Loucy (cell line): ENCODE measurements around the gene USH1C.

ENCODE experiments used
- H2AFZ ChIP-seq: fragments of 200-600 bp; sonication (generic); 2 replicates; pipeline ENCODE4 v1.6.0; 2016; ENCODE audit warnings: antibody characterized with exemption, mild to moderate bottlenecking, low read length, moderate library complexity
- H3F3A ChIP-seq: fragments of 200-600 bp; 2 replicates; pipeline ENCODE4 v1.6.0; 2016; ENCODE audit warnings: antibody characterized with exemption, low read depth, mild to moderate bottlenecking
- H3K27me3 ChIP-seq: fragments of 200-600 bp; sonication (generic); 2 replicates; pipeline ENCODE4 v1.6.1; 2014; ENCODE audit warnings: low read length, mild to moderate bottlenecking; ENCODE audit not compliant: insufficient read depth, poor library complexity, severe bottlenecking
- H3K36me3 ChIP-seq: fragments of 200-600 bp; sonication (generic); 2 replicates; pipeline ENCODE4 v1.6.1; 2016; ENCODE audit warnings: low read length; ENCODE audit not compliant: insufficient read depth
- H3K4me1 ChIP-seq: fragments of 200-600 bp; sonication (generic); 2 replicates; pipeline ENCODE4 v1.5.1; 2014; ENCODE audit warnings: low read length, mild to moderate bottlenecking; ENCODE audit not compliant: insufficient read depth, poor library complexity, severe bottlenecking
- H3K4me2 ChIP-seq: fragments of 200-600 bp; sonication (generic); 2 replicates; pipeline ENCODE4 v1.6.0; 2014; ENCODE audit warnings: antibody characterized with exemption, low read length, low read depth, mild to moderate bottlenecking; ENCODE audit not compliant: poor library complexity, severe bottlenecking
- H3K4me3 ChIP-seq: fragments of 200-600 bp; sonication (generic); 2 replicates; pipeline ENCODE4 v1.5.1; 2014; ENCODE audit warnings: low read length, mild to moderate bottlenecking, mixed read lengths; ENCODE audit not compliant: poor library complexity, severe bottlenecking
- H3K79me2 ChIP-seq: fragments of 200-600 bp; sonication (generic); 2 replicates; pipeline ENCODE4 v1.6.1; 2014; ENCODE audit warnings: low read length; ENCODE audit not compliant: insufficient read depth
- H3K9ac ChIP-seq: fragments of 200-600 bp; sonication (generic); 2 replicates; pipeline ENCODE4 v1.6.0; 2014; ENCODE audit warnings: mild to moderate bottlenecking, low read depth, low read length, moderate library complexity; ENCODE audit not compliant: poor library complexity, severe bottlenecking
- H3K9me2 ChIP-seq: fragments of 200-600 bp; sonication (generic); replicated peaks from 2 replicates; pipeline ENCODE4 v1.6.1; 2016; ENCODE audit warnings: low read depth, low read length, mixed read lengths
- H3K9me3 ChIP-seq: fragments of 200-600 bp; sonication (generic); 2 replicates; pipeline ENCODE4 v1.6.1; 2014; ENCODE audit warnings: mild to moderate bottlenecking, antibody characterized with exemption, low read length, low read depth; ENCODE audit not compliant: insufficient read depth
- H4K20me1 ChIP-seq: fragments of 200-600 bp; sonication (generic); 2 replicates; pipeline ENCODE4 v1.6.0; 2014; ENCODE audit warnings: antibody characterized with exemption, low read length, mild to moderate bottlenecking; ENCODE audit not compliant: insufficient read depth, poor library complexity, severe bottlenecking
- CTCF ChIP-seq: fragments of 200-600 bp; sonication (generic); conservative IDR thresholded peaks from 2 replicates; pipeline ENCODE4 v1.5.1; 2014; ENCODE audit warnings: mild to moderate bottlenecking, antibody characterized with exemption, low read length
- EZH2phosphoT487 ChIP-seq: fragments of 200-600 bp; IDR thresholded peaks from 2 replicates; pipeline ENCODE4 v1.6.1; 2018; ENCODE audit warnings: antibody characterized with exemption, mild to moderate bottlenecking, moderate library complexity, borderline replicate concordance

Gene USH1C

GRCh38 chr11:17459236-17459896 lies 84.8 kb downstream of the USH1C start:
- Histone ChIP-seq H3K9me2 (no peaks in the 10 kb centered on the region), H2AFZ (no peak overlapping the region), H3K79me2 (no peaks in the 10 kb centered on the region), H3F3A (no peaks in the 10 kb centered on the region), H3K27me3 (no peaks in the 10 kb centered on the region), H4K20me1 (no peaks in the 10 kb centered on the region), H3K9me3 (no peaks in the 10 kb centered on the region), H3K4me1 (no peaks in the 10 kb centered on the region), H3K4me2 (no peak overlapping the region), H3K9ac (no peak overlapping the region), H3K36me3 (no peaks in the 10 kb centered on the region), H3K4me3 (no peak overlapping the region)
- no peak for TF ChIP-seq CTCF
- no peak for TF ChIP-seq EZH2phosphoT487

GRCh38 chr11:17458268-17458667 lies 85.9 kb downstream of the USH1C start:
- H3K4me1 ChIP-seq: no peaks in the 10 kb centered on the region
- H3K27me3 ChIP-seq: no peaks in the 10 kb centered on the region
- no peak overlapping the region for H2AFZ ChIP-seq
- H3K9me3 ChIP-seq: no peaks in the 10 kb centered on the region
- no peaks in the 10 kb centered on the region for H3F3A ChIP-seq
- no peak overlapping the region for H3K9ac ChIP-seq
- H4K20me1 ChIP-seq: no peaks in the 10 kb centered on the region
- no peaks in the 10 kb centered on the region for H3K36me3 ChIP-seq
- H3K4me3 ChIP-seq: no peak overlapping the region
- no peak overlapping the region for H3K4me2 ChIP-seq
- TF ChIP-seq EZH2phosphoT487 (no peak), CTCF (no peak)
- no peaks in the 10 kb centered on the region for H3K79me2 ChIP-seq
- H3K9me2 ChIP-seq: no peaks in the 10 kb centered on the region

GRCh38 chr11:17457396-17458173 lies 86.6 kb downstream of the USH1C start:
- H2AFZ ChIP-seq: no peak overlapping the region
- no peaks in the 10 kb centered on the region for H3K79me2 ChIP-seq
- no peaks in the 10 kb centered on the region for H3K9me2 ChIP-seq

More at GRCh38 chr11:17457396-17458173, 86.6 kb downstream of the USH1C start:
- H3K27me3 ChIP-seq: no peaks in the 10 kb centered on the region
- no peaks in the 10 kb centered on the region for H3K36me3 ChIP-seq
- H3K9ac ChIP-seq: no peak overlapping the region
- no peaks in the 10 kb centered on the region for H3F3A ChIP-seq
- no peaks in the 10 kb centered on the region for H3K9me3 ChIP-seq
- H3K4me2 ChIP-seq: no peak overlapping the region
- H3K4me3 ChIP-seq: no peak overlapping the region
- H4K20me1 ChIP-seq: no peaks in the 10 kb centered on the region
- H3K4me1 ChIP-seq: no peaks in the 10 kb centered on the region
- TF ChIP-seq CTCF (no peak), EZH2phosphoT487 (no peak)
